GM10266 (cell line): ENCODE data around the gene CD70.

Experiments
- DNase-seq: peaks from one replicate; pipeline ENCODE4 v3.0.0; 2012; ENCODE audit errors: extremely low spot score
- CTCF ChIP-seq: IDR thresholded peaks from 2 replicates; pipeline ENCODE4 v1.5.1; 2012; ENCODE audit warnings: mild to moderate bottlenecking, low read depth; ENCODE audit not compliant: control insufficient read depth, insufficient read depth; ENCODE audit errors: missing control alignments

The CD70 gene

GRCh38 chr19:6579450-6580178 lies 11.3 kb downstream of the CD70 start:
- no peak for DNase-seq
- TF ChIP-seq CTCF, result no peak

- no peak for TF ChIP-seq CTCF
- DNase-seq, result peak; percentile 75
Observed at GRCh38 chr19:6577476-6578125, 13.3 kb downstream of the CD70 start.

- no peak for DNase-seq
- TF ChIP-seq CTCF, result no peak
Observed at GRCh38 chr19:6576869-6577475, 14.0 kb downstream of the CD70 start.

GRCh38 chr19:6573350-6573749 lies 17.6 kb downstream of the CD70 start:
- no peak for TF ChIP-seq CTCF
- DNase-seq, result no peak

- no peak for TF ChIP-seq CTCF
Observed at GRCh38 chr19:6572217-6572616, 18.7 kb downstream of the CD70 start.

GRCh38 chr19:6571167-6571566 lies 19.8 kb downstream of the CD70 start:
- no peak for DNase-seq
- no peak for TF ChIP-seq CTCF

More at GRCh38 chr19:6572217-6572616, 18.7 kb downstream of the CD70 start:
- DNase-seq, result no peak

GRCh38 chr19:6570764-6571163 lies 20.2 kb downstream of the CD70 start:
- TF ChIP-seq CTCF, result no peak
- no peak for DNase-seq
